KMS-11 (cell line): Measurements from ENCODE around the gene SPRY4.

Experiments
- H2AFZ ChIP-seq: fragments of 200-600 bp; sonication (generic); 2 replicates; pipeline ENCODE4 v1.6.1; 2016; ENCODE audit warnings: antibody characterized with exemption, mixed run types, low read depth
- H3K27ac ChIP-seq: fragments of 200-600 bp; sonication (generic); 2 replicates; pipeline ENCODE4 v1.6.1; 2016; ENCODE audit warnings: mild to moderate bottlenecking, mixed run types
- H3K27me3 ChIP-seq: fragments of 200-600 bp; sonication (generic); 2 replicates; pipeline ENCODE4 v1.6.1; 2017; ENCODE audit warnings: mild to moderate bottlenecking, low read depth, mixed run types, moderate library complexity; ENCODE audit not compliant: insufficient read depth
- H3K36me3 ChIP-seq: fragments of 200-600 bp; sonication (generic); 2 replicates; pipeline ENCODE4 v1.6.1; 2017; ENCODE audit warnings: mild to moderate bottlenecking, mixed run types; ENCODE audit not compliant: insufficient read depth
- H3K4me1 ChIP-seq: fragments of 200-600 bp; sonication (generic); 2 replicates; pipeline ENCODE4 v1.6.1; 2016; ENCODE audit warnings: mild to moderate bottlenecking, low read depth, mixed run types; ENCODE audit not compliant: poor library complexity, severe bottlenecking
- H3K4me2 ChIP-seq: fragments of 200-600 bp; sonication (generic); 2 replicates; pipeline ENCODE4 v1.7.0; 2016; ENCODE audit warnings: mild to moderate bottlenecking, mixed run types
- H3K4me3 ChIP-seq: fragments of 200-600 bp; sonication (generic); IDR thresholded peaks from 2 replicates; pipeline ENCODE4 v1.6.1; 2017; ENCODE audit warnings: low read depth, low read length, mixed read lengths; ENCODE audit not compliant: insufficient read depth
- H3K79me2 ChIP-seq: fragments of 200-600 bp; sonication (generic); 2 replicates; pipeline ENCODE4 v1.6.1; 2016; ENCODE audit warnings: low read depth, mixed run types; ENCODE audit not compliant: insufficient read depth
- H3K9ac ChIP-seq: fragments of 200-600 bp; sonication (generic); 2 replicates; pipeline ENCODE4 v1.6.1; 2016; ENCODE audit warnings: mild to moderate bottlenecking, mixed run types
- H4K20me1 ChIP-seq: fragments of 200-600 bp; sonication (generic); 2 replicates; pipeline ENCODE4 v1.6.1; 2016; ENCODE audit warnings: mild to moderate bottlenecking, mixed run types; ENCODE audit not compliant: insufficient read depth
- CTCF ChIP-seq: fragments of 200-600 bp; sonication (generic); conservative IDR thresholded peaks from 2 replicates; pipeline ENCODE4 v1.6.1; 2017; ENCODE audit warnings: low read depth, mild to moderate bottlenecking, antibody characterized with exemption, low read length, moderate library complexity, mixed read lengths

The SPRY4 gene

DNA sequence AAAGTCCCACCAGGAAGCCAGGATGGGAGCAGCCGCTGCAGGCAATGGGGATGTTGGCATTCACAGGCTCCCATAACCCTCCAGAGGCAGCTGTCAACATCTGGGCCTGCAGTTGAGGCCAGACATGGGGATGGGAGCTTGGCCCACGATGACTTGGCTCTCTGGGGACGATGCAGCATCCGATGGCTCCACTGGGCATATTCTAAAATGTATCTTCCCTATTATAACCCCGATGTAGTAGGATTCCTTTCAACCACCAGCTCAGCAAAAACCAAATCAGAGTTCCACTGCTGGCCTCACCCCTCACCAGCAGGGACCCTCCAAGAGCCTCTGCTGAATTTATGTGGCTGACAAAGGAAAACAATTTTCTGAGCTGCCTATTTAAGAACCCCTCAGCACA, 7.1 kb downstream of the SPRY4 start:
- Histone ChIP-seq H3K79me2 (no peaks in the 10 kb centered on the region), H3K36me3 (no peaks in the 10 kb centered on the region), H3K4me3 (no peak overlapping the region), H4K20me1 (no peaks in the 10 kb centered on the region), H3K4me1 (peaks cover 4% of the 10 kb centered on the region), H3K9ac (no peak overlapping the region), H3K4me2 (no peak overlapping the region), H2AFZ (no peak overlapping the region), H3K27me3 (no peaks in the 10 kb centered on the region), H3K27ac (no peak overlapping the region)
- TF ChIP-seq CTCF, result no peak

DNA sequence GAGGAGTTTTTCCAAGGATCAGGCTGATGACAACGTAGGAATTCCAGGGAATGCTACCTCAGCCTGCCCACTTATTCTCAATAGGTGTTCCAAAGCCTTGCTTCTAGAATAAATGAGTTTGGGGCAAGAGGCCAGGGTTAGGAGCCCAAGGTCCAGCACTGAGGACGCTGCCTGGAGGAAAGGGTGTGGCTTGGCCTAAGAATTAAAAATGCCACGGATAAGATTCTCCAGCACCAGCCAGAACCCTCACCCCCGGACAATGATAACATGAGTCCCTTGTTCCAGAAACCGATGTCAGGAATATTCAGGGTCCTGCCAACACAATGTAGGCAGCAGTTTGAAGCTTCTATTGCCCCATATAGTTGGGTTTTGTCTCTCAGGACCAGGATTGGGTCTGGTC, 7.6 kb downstream of the SPRY4 start:
- no peak overlapping the region for H3K9ac ChIP-seq
- no peak overlapping the region for H2AFZ ChIP-seq
- H3K36me3 ChIP-seq, result no peaks in the 10 kb centered on the region
- peaks cover 4% of the 10 kb centered on the region for H3K4me1 ChIP-seq
- H3K79me2 ChIP-seq, result no peaks in the 10 kb centered on the region
- H3K4me3 ChIP-seq, result no peak overlapping the region
- TF ChIP-seq CTCF, result no peak
- no peak overlapping the region for H3K4me2 ChIP-seq
- no peaks in the 10 kb centered on the region for H4K20me1 ChIP-seq
- no peak overlapping the region for H3K27ac ChIP-seq
- no peaks in the 10 kb centered on the region for H3K27me3 ChIP-seq

- Histone ChIP-seq H3K4me2 (no peak overlapping the region), H4K20me1 (no peaks in the 10 kb centered on the region), H3K4me3 (no peak overlapping the region), H3K9ac (no peak overlapping the region), H3K36me3 (no peaks in the 10 kb centered on the region), H3K4me1 (peaks cover 4% of the 10 kb centered on the region), H3K27me3 (no peaks in the 10 kb centered on the region), H3K79me2 (no peaks in the 10 kb centered on the region), H2AFZ (no peak overlapping the region), H3K27ac (no peak overlapping the region)
- TF ChIP-seq CTCF, result no peak
Measured at GRCh38 chr5:142316681-142317080, 8.1 kb downstream of the SPRY4 start.

DNA sequence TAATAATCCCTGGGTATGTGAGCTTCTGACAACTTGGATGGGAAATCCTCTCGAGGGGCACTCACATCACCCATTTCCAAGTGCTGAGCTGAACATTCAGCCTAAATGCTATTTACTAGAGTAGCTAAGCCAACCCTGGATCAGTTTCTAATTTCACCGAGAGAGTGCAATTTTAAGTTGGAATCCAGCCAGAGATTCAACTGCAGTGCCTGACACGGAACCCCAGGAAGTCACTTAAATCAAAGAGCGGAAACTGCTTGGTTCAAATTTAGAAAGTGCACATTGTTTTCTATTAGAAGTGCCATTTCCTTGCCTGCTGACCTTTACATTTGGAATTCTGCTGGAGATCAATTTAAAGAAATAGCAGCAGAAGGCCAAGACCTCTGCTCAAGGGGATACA, 8.8 kb downstream of the SPRY4 start:
- Histone ChIP-seq H3K79me2 (no peaks in the 10 kb centered on the region), H4K20me1 (no peaks in the 10 kb centered on the region), H3K4me1 (peaks cover 4% of the 10 kb centered on the region), H3K9ac (no peak overlapping the region), H2AFZ (no peak overlapping the region), H3K4me3 (no peak overlapping the region), H3K4me2 (no peak overlapping the region), H3K36me3 (no peaks in the 10 kb centered on the region), H3K27ac (no peak overlapping the region), H3K27me3 (no peaks in the 10 kb centered on the region)
- no peak for TF ChIP-seq CTCF
